SK-N-SH (cell line): ENCODE measurements around the gene CHTF18. TPM values are rescaled to one million over a fixed set of nuclear protein-coding genes. Genes with fewer than 3 reads are reported as not detected.
A peak's percentile ranks its signal among the peaks of the same experiment; 100 is the strongest.

Experiments
- CTCF ChIA-PET: fragments of 300-600, 350-600 bp; formaldehyde crosslinking; extraction: SDS; loops from one replicate; lab custom pipeline; 2021; lab: Yijun Ruan, JAX
- POLR2A ChIA-PET: fragments of 350-600 bp; sonication (Branson Sonifier 250); formaldehyde crosslinking; extraction: SDS; loops from one replicate; lab custom pipeline; 2020; ENCODE audit warnings: antibody characterized with exemption, inconsistent platforms; lab: Yijun Ruan, JAX
- DNase-seq: peaks from one replicate; pipeline ENCODE4 v3.0.0; 2012
- H2AFZ ChIP-seq: fragments of 200-600 bp; sonication (generic); 2 replicates; pipeline ENCODE4 v1.8.1; 2016; ENCODE audit warnings: antibody characterized with exemption, mild to moderate bottlenecking, low read depth
- H3F3A ChIP-seq: fragments of 200-600 bp; sonication (generic); replicated peaks from 2 replicates; pipeline ENCODE3; 2016; ENCODE audit warnings: antibody characterized with exemption, mild to moderate bottlenecking; ENCODE audit not compliant: insufficient read depth
- H3K27ac ChIP-seq, 2 experiments: fragments of 200-500 bp in 1 of 2; fragments of 200-600 bp in 1 of 2; sonication (Bioruptor generic) in 1 of 2; sonication (generic), shearing (Covaris generic) in 1 of 2; 2 replicates each; pipeline versions ENCODE4 v1.5.1 to v1.6.1; 2014 to 2016; ENCODE audit warnings: low read depth in 2 of 2, inconsistent platforms in 1 of 2, low read length in 1 of 2, mild to moderate bottlenecking in 1 of 2, mixed read lengths in 1 of 2
- H3K27me3 ChIP-seq: fragments of 200-600 bp; sonication (generic), shearing (Covaris generic); 2 replicates; pipeline ENCODE4 v1.6.1; 2016; ENCODE audit warnings: mixed run types; ENCODE audit not compliant: insufficient read depth
- H3K36me3 ChIP-seq, 2 experiments: fragments of 200-500 bp in 1 of 2; fragments of 200-600 bp in 1 of 2; sonication (Bioruptor generic) in 1 of 2; sonication (generic) in 1 of 2; replicated peaks in 1 of 2; 2 replicates each; pipeline versions ENCODE3 to v1.5.1; 2014 to 2016; ENCODE audit warnings: low read length in 1 of 2, mild to moderate bottlenecking in 1 of 2; ENCODE audit not compliant: insufficient read depth in 2 of 2, control insufficient read depth in 1 of 2
- H3K4me1 ChIP-seq, 2 experiments: fragments of 200-500 bp in 1 of 2; fragments of 200-600 bp in 1 of 2; sonication (Bioruptor generic) in 1 of 2; sonication (generic), shearing (Covaris generic) in 1 of 2; 2 replicates each; pipeline versions ENCODE4 v1.5.1 to v1.6.1; 2014 to 2016; ENCODE audit warnings: low read depth in 1 of 2, low read length in 1 of 2, mixed run types in 1 of 2; ENCODE audit not compliant: insufficient read depth in 2 of 2, control insufficient read depth in 1 of 2
- H3K4me2 ChIP-seq: fragments of 200-600 bp; sonication (generic), shearing (Covaris generic); 2 replicates; pipeline ENCODE4 v1.6.1; 2017; ENCODE audit warnings: mixed run types
- H3K4me3 ChIP-seq, 2 experiments: fragments of 200-500 bp in 1 of 2; fragments of 200-600 bp in 1 of 2; sonication (Bioruptor generic) in 1 of 2; sonication (generic), shearing (Covaris generic) in 1 of 2; 2 replicates each; pipeline versions ENCODE4 v1.5.1 to v1.8.1; 2014 to 2016; ENCODE audit warnings: low read depth in 2 of 2, inconsistent platforms in 1 of 2, low read length in 1 of 2, mild to moderate bottlenecking in 1 of 2, mixed read lengths in 1 of 2, moderate library complexity in 1 of 2
- H3K79me2 ChIP-seq: fragments of 200-600 bp; sonication (generic); 2 replicates; pipeline ENCODE4 v1.8.1; 2017; ENCODE audit warnings: mild to moderate bottlenecking; ENCODE audit not compliant: insufficient read depth
- H3K9ac ChIP-seq: fragments of 200-600 bp; sonication (generic); 2 replicates; pipeline ENCODE4 v1.6.1; 2017; ENCODE audit warnings: mixed run types
- H3K9me2 ChIP-seq: fragments of 200-600 bp; sonication (generic); 2 replicates; pipeline ENCODE4 v1.6.1; 2017; ENCODE audit warnings: mixed run types
- H3K9me3 ChIP-seq: fragments of 200-600 bp; sonication (generic); 2 replicates; pipeline ENCODE4 v1.6.1; 2017; ENCODE audit warnings: mixed run types, mild to moderate bottlenecking, moderate library complexity
- H4K20me1 ChIP-seq: fragments of 200-600 bp; sonication (generic); 2 replicates; pipeline ENCODE4 v1.6.1; 2017; ENCODE audit warnings: mild to moderate bottlenecking, mixed run types; ENCODE audit not compliant: insufficient read depth
- CHD2 ChIP-seq: fragments of 150-350 bp; IDR thresholded peaks from 2 replicates; pipeline ENCODE4 v1.6.1; 2018; ENCODE audit warnings: low read length; ENCODE audit not compliant: partially characterized antibody
- EZH2phosphoT487 ChIP-seq: fragments of 200-600 bp; sonication (generic); IDR thresholded peaks from 2 replicates; pipeline ENCODE4 v1.6.1; 2017; ENCODE audit warnings: low read depth, mixed run types, mild to moderate bottlenecking, antibody characterized with exemption, moderate library complexity, borderline replicate concordance
- FOXJ3 ChIP-seq: sonication (generic); formaldehyde crosslinking; IDR thresholded peaks from 2 replicates; pipeline ENCODE4 v1.5.1; 2020; ENCODE audit warnings: mild to moderate bottlenecking, missing genetic modification reagents
- GABPA ChIP-seq: IDR thresholded peaks from 2 replicates; pipeline ENCODE4 v1.4.0; 2012; ENCODE audit warnings: low read depth, mild to moderate bottlenecking
- MAX ChIP-seq: IDR thresholded peaks from 2 replicates; pipeline ENCODE4 v1.4.0; 2012; ENCODE audit warnings: low read depth
- MEF2A ChIP-seq: IDR thresholded peaks from 2 replicates; pipeline ENCODE4 v1.4.0; 2012; ENCODE audit warnings: low read depth, borderline replicate concordance
- MXI1 ChIP-seq: IDR thresholded peaks from 2 replicates; pipeline ENCODE4 v1.6.1; 2012; ENCODE audit warnings: mild to moderate bottlenecking, low read depth, low read length, improper control_type of control experiment
- NFIC ChIP-seq: IDR thresholded peaks from 2 replicates; pipeline ENCODE4 v1.4.0; 2012; ENCODE audit warnings: borderline replicate concordance
- RAD21 ChIP-seq: IDR thresholded peaks from 2 replicates; pipeline ENCODE4 v1.6.1; 2012; ENCODE audit warnings: mild to moderate bottlenecking, low read length
- RCOR1 ChIP-seq: fragments of 150-350 bp; IDR thresholded peaks from 2 replicates; pipeline ENCODE4 v1.6.1; 2017; ENCODE audit warnings: antibody characterized with exemption, low read length
- REST ChIP-seq: IDR thresholded peaks from 2 replicates; pipeline ENCODE4 v1.6.1; 2012; ENCODE audit warnings: mild to moderate bottlenecking, low read depth, low read length, moderate library complexity
- RFX5 ChIP-seq: IDR thresholded peaks from 2 replicates; pipeline ENCODE4 v1.6.1; 2012; ENCODE audit warnings: mild to moderate bottlenecking, improper control_type of control experiment, low read length
- RXRA ChIP-seq: IDR thresholded peaks from 2 replicates; pipeline ENCODE4 v1.4.0; 2012; ENCODE audit warnings: low read depth, mild to moderate bottlenecking, borderline replicate concordance
- TAF1 ChIP-seq: IDR thresholded peaks from 2 replicates; pipeline ENCODE4 v1.6.1; 2012; ENCODE audit warnings: low read depth, mild to moderate bottlenecking, low read length, moderate library complexity, borderline replicate concordance
- ZBTB33 ChIP-seq: IDR thresholded peaks from 2 replicates; pipeline ENCODE4 v1.4.0; 2012; ENCODE audit warnings: low read depth, borderline replicate concordance
- WGBS: methylation state at CpG from one replicate; pipeline ENCODE4 v1.1.6; 2017; ENCODE audit warnings: low lambda C conversion rate; 5-methylcytosine and 5-hydroxymethylcytosine counted together
- polyA plus RNA-seq, 3 experiments: library from polyadenylated mRNA; depleted of rRNA; stranded (reverse); fragments of >200 nt; gene quantifications; 2 replicates each; pipeline ENCODE4 v1.2.3, GENCODE V29; 2012
- TF ChIP-seq, protein P1 (sequence below): fragments of 200-600 bp; sonication (generic); IDR thresholded peaks from 2 replicates; pipeline ENCODE4 v1.6.1; 2017; ENCODE audit warnings: antibody characterized with exemption, mild to moderate bottlenecking, moderate library complexity
- TF ChIP-seq, protein P2 (sequence below): IDR thresholded peaks from 2 replicates; pipeline ENCODE4; 2012

CHTF18 gene
- polyA plus RNA-seq, 1 of the 3 experiments (the other 2 are of a cell fraction), result 17.7 TPM

DNA sequence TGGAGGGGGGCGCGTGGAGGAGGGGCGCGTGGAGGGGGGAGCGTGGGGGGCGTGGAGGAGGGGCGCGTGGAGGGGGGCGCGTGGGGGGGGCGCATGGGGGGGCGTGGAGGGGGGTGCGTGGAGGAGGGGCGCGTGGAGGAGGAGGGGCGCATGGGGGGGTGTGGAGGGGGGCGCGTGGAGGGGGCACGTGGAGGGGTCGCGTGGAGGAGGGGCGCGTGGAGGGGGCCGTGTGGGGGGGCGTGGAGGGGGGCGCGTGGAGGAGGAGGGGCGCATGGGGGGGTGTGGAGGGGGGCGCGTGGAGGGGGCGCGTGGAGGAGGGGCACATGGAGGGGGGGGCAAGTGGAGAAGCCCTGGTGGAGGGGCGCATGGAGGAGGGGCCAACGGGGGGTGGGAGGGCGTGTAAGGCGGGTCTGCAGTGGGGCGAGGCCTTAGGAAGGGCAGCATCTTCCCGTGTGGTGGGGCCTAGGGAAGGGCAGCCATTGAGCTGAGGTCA is 20.6 kb upstream of the CHTF18 start:
- Histone ChIP-seq H3K4me2 (no peak overlapping the region), H3K9me3 (no peaks in the 10 kb centered on the region), H3K4me3 (no peak overlapping the region), H3K36me3 (no peaks in the 10 kb centered on the region), H3K27ac (no peak overlapping the region), H4K20me1 (no peaks in the 10 kb centered on the region), H2AFZ (no peak overlapping the region), H3K9me2 (no peaks in the 10 kb centered on the region), H3K4me1 (no peaks in the 10 kb centered on the region), H3K27me3 (no peaks in the 10 kb centered on the region), H3F3A (no peaks in the 10 kb centered on the region), H3K9ac (no peak overlapping the region), H3K79me2 (no peaks in the 10 kb centered on the region)
- ChIA-PET POLR2A (no interaction called here), CTCF (no interaction called here)
- WGBS, result 32% methylated on average over 29 of the region's 38 CpGs
- DNase-seq, result peak; percentile 68
- TF ChIP-seq GABPA (no peak), RFX5 (no peak), REST (no peak), FOXJ3 (no peak), ZBTB33 (no peak), MEF2A (no peak), MXI1 (no peak), CHD2 (no peak), RXRA (no peak), TAF1 (no peak), RAD21 (no peak), NFIC (no peak), RCOR1 (no peak), EZH2phosphoT487 (no peak), MAX (no peak)
- TF ChIP-seq, protein P1, sequence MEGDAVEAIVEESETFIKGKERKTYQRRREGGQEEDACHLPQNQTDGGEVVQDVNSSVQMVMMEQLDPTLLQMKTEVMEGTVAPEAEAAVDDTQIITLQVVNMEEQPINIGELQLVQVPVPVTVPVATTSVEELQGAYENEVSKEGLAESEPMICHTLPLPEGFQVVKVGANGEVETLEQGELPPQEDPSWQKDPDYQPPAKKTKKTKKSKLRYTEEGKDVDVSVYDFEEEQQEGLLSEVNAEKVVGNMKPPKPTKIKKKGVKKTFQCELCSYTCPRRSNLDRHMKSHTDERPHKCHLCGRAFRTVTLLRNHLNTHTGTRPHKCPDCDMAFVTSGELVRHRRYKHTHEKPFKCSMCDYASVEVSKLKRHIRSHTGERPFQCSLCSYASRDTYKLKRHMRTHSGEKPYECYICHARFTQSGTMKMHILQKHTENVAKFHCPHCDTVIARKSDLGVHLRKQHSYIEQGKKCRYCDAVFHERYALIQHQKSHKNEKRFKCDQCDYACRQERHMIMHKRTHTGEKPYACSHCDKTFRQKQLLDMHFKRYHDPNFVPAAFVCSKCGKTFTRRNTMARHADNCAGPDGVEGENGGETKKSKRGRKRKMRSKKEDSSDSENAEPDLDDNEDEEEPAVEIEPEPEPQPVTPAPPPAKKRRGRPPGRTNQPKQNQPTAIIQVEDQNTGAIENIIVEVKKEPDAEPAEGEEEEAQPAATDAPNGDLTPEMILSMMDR, result no peak
- TF ChIP-seq, protein P2, sequence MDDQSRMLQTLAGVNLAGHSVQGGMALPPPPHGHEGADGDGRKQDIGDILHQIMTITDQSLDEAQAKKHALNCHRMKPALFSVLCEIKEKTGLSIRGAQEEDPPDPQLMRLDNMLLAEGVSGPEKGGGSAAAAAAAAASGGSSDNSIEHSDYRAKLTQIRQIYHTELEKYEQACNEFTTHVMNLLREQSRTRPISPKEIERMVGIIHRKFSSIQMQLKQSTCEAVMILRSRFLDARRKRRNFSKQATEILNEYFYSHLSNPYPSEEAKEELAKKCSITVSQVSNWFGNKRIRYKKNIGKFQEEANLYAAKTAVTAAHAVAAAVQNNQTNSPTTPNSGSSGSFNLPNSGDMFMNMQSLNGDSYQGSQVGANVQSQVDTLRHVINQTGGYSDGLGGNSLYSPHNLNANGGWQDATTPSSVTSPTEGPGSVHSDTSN, result no peak
